GM12892 (cell line): ENCODE results near the gene FAM90A26.
"Not testable (repeated sequence)": the region's sequence is repeated elsewhere in the genome, so short reads cannot be mapped to it uniquely, and the experiment has no call there.

ENCODE experiments used
- POLR2A ChIP-seq: IDR thresholded peaks from 2 replicates; pipeline ENCODE4 v1.6.1; 2011; ENCODE audit warnings: low read depth, low read length, control low read depth
- TAF1 ChIP-seq: IDR thresholded peaks from 2 replicates; pipeline ENCODE4 v1.6.1; 2011; ENCODE audit warnings: low read depth, mild to moderate bottlenecking, control low read depth, low read length, borderline replicate concordance

DNA sequence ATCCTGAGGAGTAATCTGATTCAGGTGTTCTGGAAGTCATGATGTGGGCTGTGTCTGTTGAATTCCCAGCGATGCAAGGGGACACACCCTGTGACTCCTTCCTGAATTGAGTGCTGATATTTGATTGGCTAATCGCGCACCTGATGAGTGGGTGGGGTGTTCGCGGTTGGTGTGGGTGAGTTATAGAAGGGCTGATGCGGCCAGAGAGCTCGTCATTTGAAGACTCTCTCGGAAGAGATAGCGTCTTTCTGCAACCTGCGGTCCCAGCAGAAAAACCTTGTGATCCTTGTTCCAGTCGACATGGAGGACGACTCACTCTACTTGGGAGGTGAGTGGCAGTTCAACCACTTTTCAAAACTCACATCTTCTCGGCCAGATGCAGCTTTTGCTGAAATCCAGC, 40.1 kb downstream of the FAM90A26 start, which contains the start of gene USP17L10:
- TF ChIP-seq TAF1, POLR2A: not testable (repeated sequence)
